Astrocyte (in vitro differentiated cells and primary cell): ENCODE results near the gene MCCD1. TPM values are rescaled to one million over a fixed set of nuclear protein-coding genes. Genes with fewer than 3 reads are reported as not detected.

Experiments
- DNase-seq: peaks from one replicate; pipeline ENCODE4 v3.0.0-alpha.2; 2010; ENCODE audit warnings: low read depth
- FAIRE-seq: peaks from 2 replicates; lab custom pipeline; 2011; peaks lifted over from hg19 to GRCh38; lab: Jason Lieb, UNC
- H2AFZ ChIP-seq: 2 replicates; pipeline ENCODE4 v1.6.0; 2012; ENCODE audit warnings: low read depth, low read length, inconsistent platforms
- H3K27ac ChIP-seq: 2 replicates; pipeline ENCODE4 v1.5.1; 2011; ENCODE audit warnings: low read depth, low read length, inconsistent platforms
- H3K27me3 ChIP-seq: 2 replicates; pipeline ENCODE4 v1.6.0; 2011; ENCODE audit warnings: low read length, inconsistent platforms; ENCODE audit not compliant: insufficient read depth
- H3K36me3 ChIP-seq: 2 replicates; pipeline ENCODE4 v1.5.1; 2011; ENCODE audit warnings: low read length, inconsistent platforms; ENCODE audit not compliant: insufficient read depth
- H3K4me1 ChIP-seq: 2 replicates; pipeline ENCODE4 v1.5.1; 2011; ENCODE audit warnings: low read length, inconsistent platforms; ENCODE audit not compliant: insufficient read depth
- H3K4me2 ChIP-seq: 2 replicates; pipeline ENCODE4 v1.6.0; 2012; ENCODE audit warnings: low read length, inconsistent platforms
- H3K4me3 ChIP-seq: 2 replicates; pipeline ENCODE4 v1.5.1; 2011; ENCODE audit warnings: low read depth, mild to moderate bottlenecking, low read length, inconsistent platforms; ENCODE audit not compliant: insufficient read depth
- H3K79me2 ChIP-seq: 2 replicates; pipeline ENCODE4 v1.6.0; 2012; ENCODE audit warnings: mild to moderate bottlenecking, low read length, inconsistent platforms; ENCODE audit not compliant: insufficient read depth
- H3K9ac ChIP-seq: 2 replicates; pipeline ENCODE4 v1.6.0; 2012; ENCODE audit warnings: mild to moderate bottlenecking, low read length, inconsistent platforms
- H3K9me3 ChIP-seq: 2 replicates; pipeline ENCODE4 v1.5.1; 2012; ENCODE audit warnings: low read depth, mild to moderate bottlenecking, low read length, inconsistent platforms; ENCODE audit not compliant: insufficient read depth
- H4K20me1 ChIP-seq: 2 replicates; pipeline ENCODE4 v1.6.0; 2012; ENCODE audit warnings: low read length, inconsistent platforms; ENCODE audit not compliant: insufficient read depth
- H3K27ac Mint-ChIP-seq: one replicate; pipeline ENCODE4 v1.8.0; 2021; ENCODE audit warnings: mild to moderate bottlenecking, mixed read lengths; ENCODE audit not compliant: unreplicated experiment
- H3K27me3 Mint-ChIP-seq: one replicate; pipeline ENCODE4 v1.8.0; 2021; ENCODE audit warnings: low read depth, mixed read lengths; ENCODE audit not compliant: unreplicated experiment
- H3K36me3 Mint-ChIP-seq: one replicate; pipeline ENCODE4 v1.8.0; 2021; ENCODE audit warnings: low read depth, mixed read lengths; ENCODE audit not compliant: unreplicated experiment
- H3K4me1 Mint-ChIP-seq: one replicate; pipeline ENCODE4 v1.8.0; 2021; ENCODE audit warnings: low read depth, mixed read lengths; ENCODE audit not compliant: unreplicated experiment
- H3K4me3 Mint-ChIP-seq: one replicate; pipeline ENCODE4 v1.8.0; 2021; ENCODE audit warnings: mild to moderate bottlenecking, moderate library complexity, mixed read lengths; ENCODE audit not compliant: unreplicated experiment
- H3K9me3 Mint-ChIP-seq: one replicate; pipeline ENCODE4 v1.8.0; 2021; ENCODE audit warnings: mild to moderate bottlenecking, mixed read lengths; ENCODE audit not compliant: unreplicated experiment
- EZH2 ChIP-seq: IDR thresholded peaks from 2 replicates; pipeline ENCODE4 v1.6.1; 2012; ENCODE audit warnings: mild to moderate bottlenecking, low read length, inconsistent platforms; ENCODE audit not compliant: insufficient read depth
- total RNA-seq: library from RNA; stranded (reverse); gene quantifications from 2 replicates; pipeline ENCODE4 v1.2.1, GENCODE V29; 2021
- TF ChIP-seq, protein P1 (sequence below): IDR thresholded peaks from 2 replicates; pipeline ENCODE4 v1.5.1; 2011; ENCODE audit warnings: low read depth, mild to moderate bottlenecking, inconsistent platforms, low read length, moderate library complexity; ENCODE audit not compliant: insufficient read depth

MCCD1 gene
- total RNA-seq, 1 donor from 2014 or later = not detected

DNA sequence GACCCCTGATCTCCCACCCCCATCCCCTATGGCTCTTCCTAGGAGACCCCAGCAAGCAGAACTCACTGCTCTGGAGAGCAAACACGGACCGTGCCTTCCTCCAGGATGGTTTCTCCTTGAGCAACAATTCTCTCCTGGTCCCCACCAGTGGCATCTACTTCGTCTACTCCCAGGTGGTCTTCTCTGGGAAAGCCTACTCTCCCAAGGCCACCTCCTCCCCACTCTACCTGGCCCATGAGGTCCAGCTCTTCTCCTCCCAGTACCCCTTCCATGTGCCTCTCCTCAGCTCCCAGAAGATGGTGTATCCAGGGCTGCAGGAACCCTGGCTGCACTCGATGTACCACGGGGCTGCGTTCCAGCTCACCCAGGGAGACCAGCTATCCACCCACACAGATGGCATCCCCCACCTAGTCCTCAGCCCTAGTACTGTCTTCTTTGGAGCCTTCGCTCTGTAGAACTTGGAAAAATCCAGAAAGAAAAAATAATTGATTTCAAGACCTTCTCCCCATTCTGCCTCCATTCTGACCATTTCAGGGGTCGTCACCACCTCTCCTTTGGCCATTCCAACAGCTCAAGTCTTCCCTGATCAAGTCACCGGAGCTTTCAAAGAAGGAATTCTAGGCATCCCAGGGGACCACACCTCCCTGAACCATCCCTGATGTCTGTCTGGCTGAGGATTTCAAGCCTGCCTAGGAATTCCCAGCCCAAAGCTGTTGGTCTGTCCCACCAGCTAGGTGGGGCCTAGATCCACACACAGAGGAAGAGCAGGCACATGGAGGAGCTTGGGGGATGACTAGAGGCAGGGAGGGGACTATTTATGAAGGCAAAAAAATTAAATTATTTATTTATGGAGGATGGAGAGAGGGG lies 44.7 kb downstream of the MCCD1 start:
- H4K20me1 ChIP-seq = no peaks in the 10 kb centered on the region
- H3K9ac ChIP-seq = no peak overlapping the region
- FAIRE-seq (no peak), DNase-seq (no peak)
- no peaks in the 10 kb centered on the region for H3K9me3 Mint-ChIP-seq
- H2AFZ ChIP-seq = no peak overlapping the region
- H3K4me1 Mint-ChIP-seq = peaks cover 12% of the 10 kb centered on the region
- H3K9me3 ChIP-seq = no peaks in the 10 kb centered on the region
- no peak overlapping the region for H3K27ac ChIP-seq
- H3K4me3 Mint-ChIP-seq = no peak overlapping the region
- peaks cover 3% of the 10 kb centered on the region for H3K27me3 ChIP-seq
- peaks cover 27% of the 10 kb centered on the region for H3K27me3 Mint-ChIP-seq
- no peaks in the 10 kb centered on the region for H3K36me3 ChIP-seq
- peak overlapping the region; percentile 28 for H3K27ac Mint-ChIP-seq
- no peaks in the 10 kb centered on the region for H3K79me2 ChIP-seq
- TF ChIP-seq, protein P1, sequence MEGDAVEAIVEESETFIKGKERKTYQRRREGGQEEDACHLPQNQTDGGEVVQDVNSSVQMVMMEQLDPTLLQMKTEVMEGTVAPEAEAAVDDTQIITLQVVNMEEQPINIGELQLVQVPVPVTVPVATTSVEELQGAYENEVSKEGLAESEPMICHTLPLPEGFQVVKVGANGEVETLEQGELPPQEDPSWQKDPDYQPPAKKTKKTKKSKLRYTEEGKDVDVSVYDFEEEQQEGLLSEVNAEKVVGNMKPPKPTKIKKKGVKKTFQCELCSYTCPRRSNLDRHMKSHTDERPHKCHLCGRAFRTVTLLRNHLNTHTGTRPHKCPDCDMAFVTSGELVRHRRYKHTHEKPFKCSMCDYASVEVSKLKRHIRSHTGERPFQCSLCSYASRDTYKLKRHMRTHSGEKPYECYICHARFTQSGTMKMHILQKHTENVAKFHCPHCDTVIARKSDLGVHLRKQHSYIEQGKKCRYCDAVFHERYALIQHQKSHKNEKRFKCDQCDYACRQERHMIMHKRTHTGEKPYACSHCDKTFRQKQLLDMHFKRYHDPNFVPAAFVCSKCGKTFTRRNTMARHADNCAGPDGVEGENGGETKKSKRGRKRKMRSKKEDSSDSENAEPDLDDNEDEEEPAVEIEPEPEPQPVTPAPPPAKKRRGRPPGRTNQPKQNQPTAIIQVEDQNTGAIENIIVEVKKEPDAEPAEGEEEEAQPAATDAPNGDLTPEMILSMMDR = no peak
- no peak for TF ChIP-seq EZH2
- H3K4me2 ChIP-seq = no peak overlapping the region
- H3K36me3 Mint-ChIP-seq = no peaks in the 10 kb centered on the region
- H3K4me3 ChIP-seq = no peak overlapping the region
- no peaks in the 10 kb centered on the region for H3K4me1 ChIP-seq

DNA sequence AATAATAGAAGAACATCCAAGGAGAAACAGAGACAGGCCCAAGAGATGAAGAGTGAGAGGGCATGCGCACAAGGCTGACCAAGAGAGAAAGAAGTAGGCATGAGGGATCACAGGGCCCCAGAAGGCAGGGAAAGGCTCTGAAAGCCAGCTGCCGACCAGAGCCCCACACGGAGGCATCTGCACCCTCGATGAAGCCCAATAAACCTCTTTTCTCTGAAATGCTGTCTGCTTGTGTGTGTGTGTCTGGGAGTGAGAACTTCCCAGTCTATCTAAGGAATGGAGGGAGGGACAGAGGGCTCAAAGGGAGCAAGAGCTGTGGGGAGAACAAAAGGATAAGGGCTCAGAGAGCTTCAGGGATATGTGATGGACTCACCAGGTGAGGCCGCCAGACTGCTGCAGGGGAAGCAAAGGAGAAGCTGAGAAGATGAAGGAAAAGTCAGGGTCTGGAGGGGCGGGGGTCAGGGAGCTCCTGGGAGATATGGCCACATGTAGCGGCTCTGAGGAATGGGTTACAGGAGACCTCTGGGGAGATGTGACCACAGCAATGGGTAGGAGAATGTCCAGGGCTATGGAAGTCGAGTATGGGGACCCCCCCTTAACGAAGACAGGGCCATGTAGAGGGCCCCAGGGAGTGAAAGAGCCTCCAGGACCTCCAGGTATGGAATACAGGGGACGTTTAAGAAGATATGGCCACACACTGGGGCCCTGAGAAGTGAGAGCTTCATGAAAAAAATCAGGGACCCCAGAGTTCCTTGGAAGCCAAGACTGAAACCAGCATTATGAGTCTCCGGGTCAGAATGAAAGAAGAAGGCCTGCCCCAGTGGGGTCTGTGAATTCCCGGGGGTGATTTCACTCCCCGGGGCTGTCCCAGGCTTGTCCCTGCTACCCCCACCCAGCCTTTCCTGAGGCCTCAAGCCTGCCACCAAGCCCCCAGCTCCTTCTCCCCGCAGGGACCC lies 45.6 kb downstream of the MCCD1 start:
- Mint-ChIP-seq H3K36me3 (no peaks in the 10 kb centered on the region), H3K4me3 (no peak overlapping the region), H3K4me1 (peaks cover 12% of the 10 kb centered on the region), H3K9me3 (no peaks in the 10 kb centered on the region), H3K27me3 (peaks cover 27% of the 10 kb centered on the region), H3K27ac (no peak overlapping the region)
- Histone ChIP-seq H2AFZ (no peak overlapping the region), H3K9me3 (no peaks in the 10 kb centered on the region), H3K4me2 (no peak overlapping the region), H3K27me3 (peaks cover 3% of the 10 kb centered on the region), H3K27ac (no peak overlapping the region), H4K20me1 (no peaks in the 10 kb centered on the region), H3K36me3 (no peaks in the 10 kb centered on the region), H3K9ac (no peak overlapping the region), H3K4me3 (no peak overlapping the region), H3K79me2 (no peaks in the 10 kb centered on the region), H3K4me1 (no peaks in the 10 kb centered on the region)
- TF ChIP-seq, protein P1 = no peak
- no peak for TF ChIP-seq EZH2
- no peak for DNase-seq
- no peak for FAIRE-seq
